Stimulated activated naive CD8-positive, alpha-beta T cell treated with anti-CD3 and anti-CD28 coated beads, Interleukin-15, amount 100 ng/mL, for 72 hours (primary cell): Measurements from ENCODE around the gene CCDC85C.

ENCODE experiments used
- ATAC-seq: fragments of 150-1000 bp; cut with Tn5 transposase; 2 replicates; pipeline ENCODE4 v1.10.0; 2021; ENCODE audit warnings: mild to moderate bottlenecking, moderate library complexity
- DNase-seq, 2 donors: peaks; one replicate each; pipeline ENCODE4 v3.0.0; 2021 to 2022
- H3K27ac Mint-ChIP-seq, 2 donors: one replicate each; pipeline ENCODE4 v1.8.0; 2022; ENCODE audit warnings: mild to moderate bottlenecking in 2 of 2, mixed read lengths in 2 of 2, moderate library complexity in 2 of 2
- H3K27me3 Mint-ChIP-seq: one replicate; pipeline ENCODE4 v1.8.0; 2022; ENCODE audit warnings: mixed read lengths
- H3K4me1 Mint-ChIP-seq: one replicate; pipeline ENCODE4 v1.8.0; 2022; ENCODE audit warnings: mild to moderate bottlenecking, mixed read lengths
- H3K4me3 Mint-ChIP-seq, 2 donors: one replicate each; pipeline ENCODE4 v1.8.0; 2022; ENCODE audit warnings: mild to moderate bottlenecking in 2 of 2, mixed read lengths in 2 of 2, moderate library complexity in 1 of 2
- H3K9me3 Mint-ChIP-seq, 2 donors: one replicate each; pipeline ENCODE4 v1.8.0; 2022; ENCODE audit warnings: mixed read lengths in 2 of 2

CCDC85C gene

GRCh38 chr14:99541677-99542470 lies 62.1 kb downstream of the CCDC85C start:
- no peaks in the 10 kb centered on the region for H3K9me3 Mint-ChIP-seq
- H3K27ac Mint-ChIP-seq = peak overlapping the region; percentile 2 to 89
- no peak for DNase-seq
- H3K4me3 Mint-ChIP-seq = no peak overlapping the region
- no peaks in the 10 kb centered on the region for H3K27me3 Mint-ChIP-seq
- ATAC-seq = no peak
- H3K4me1 Mint-ChIP-seq = peaks cover 24% of the 10 kb centered on the region

DNA sequence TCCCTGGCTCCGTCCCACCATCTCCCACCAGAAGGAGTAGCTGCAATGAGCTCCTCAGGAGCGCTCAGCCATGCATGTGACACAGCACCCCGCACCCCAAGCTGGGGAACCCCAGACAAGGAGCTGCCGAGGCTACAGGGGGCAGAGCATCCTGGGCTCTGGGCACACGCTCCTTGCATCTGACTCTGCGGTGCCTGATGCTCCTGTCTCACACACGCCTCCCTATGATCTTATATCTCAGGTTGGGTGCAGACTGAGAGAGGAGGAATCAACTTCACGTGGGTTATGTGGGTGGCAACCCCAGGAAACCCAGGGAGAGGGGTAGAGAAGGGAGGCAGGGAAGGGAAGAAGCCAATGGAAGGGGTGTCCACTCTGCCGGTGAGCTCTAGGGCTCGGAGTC lies 62.8 kb downstream of the CCDC85C start:
- peak overlapping the region in 1 of 2 donors; percentile 2 for H3K27ac Mint-ChIP-seq
- H3K4me3 Mint-ChIP-seq = no peak overlapping the region
- H3K4me1 Mint-ChIP-seq = peaks cover 24% of the 10 kb centered on the region
- H3K27me3 Mint-ChIP-seq = no peaks in the 10 kb centered on the region
- ATAC-seq (no peak), DNase-seq (no peak)
- H3K9me3 Mint-ChIP-seq = no peaks in the 10 kb centered on the region

DNA sequence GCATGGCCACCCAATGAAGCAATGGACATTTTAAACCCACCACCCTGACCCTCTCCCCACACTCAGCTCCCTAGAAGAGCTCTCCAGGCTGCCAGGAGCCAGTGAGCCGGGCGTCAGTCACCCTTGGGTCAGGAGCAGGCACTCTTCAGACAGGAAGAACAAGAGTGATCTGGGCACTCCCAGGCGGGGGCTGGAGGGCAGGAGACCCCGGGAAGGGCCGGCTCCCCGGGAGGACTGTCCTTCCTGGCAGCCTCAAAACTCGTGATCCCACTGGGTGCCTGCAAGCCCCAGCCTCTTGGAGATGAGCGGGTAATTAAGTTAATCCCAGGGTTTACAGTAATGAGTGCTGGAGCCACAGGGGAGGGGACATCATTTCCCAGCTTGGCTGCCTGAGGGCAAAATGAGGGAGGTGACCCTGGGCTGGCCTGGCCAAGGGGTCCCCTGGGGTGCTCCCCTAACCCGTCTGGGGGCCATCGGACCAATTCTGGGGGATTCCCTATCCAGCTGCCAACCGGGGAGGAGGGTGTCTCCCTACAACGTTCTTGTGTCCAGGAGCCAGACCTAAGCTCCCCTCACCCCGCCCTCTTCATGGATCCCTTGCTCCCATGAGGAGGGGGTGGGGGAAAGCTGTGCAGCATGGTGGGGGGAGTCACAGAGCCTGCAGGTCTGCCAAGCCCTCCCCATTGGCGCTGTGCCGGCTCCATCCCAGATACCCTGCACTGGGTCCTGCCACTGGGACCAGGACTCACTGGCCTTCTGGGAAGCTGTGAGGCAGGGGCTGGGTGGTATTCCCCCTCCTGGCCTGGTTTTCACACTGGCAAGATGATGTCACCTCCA lies 63.6 kb downstream of the CCDC85C start:
- Mint-ChIP-seq H3K27me3 (no peaks in the 10 kb centered on the region), H3K4me3 (no peak overlapping the region), H3K4me1 (peaks cover 24% of the 10 kb centered on the region), H3K9me3 (no peaks in the 10 kb centered on the region), H3K27ac (no peak overlapping the region)
- DNase-seq (no peak), ATAC-seq (no peak)

GRCh38 chr14:99539491-99539890 lies 64.5 kb downstream of the CCDC85C start:
- Mint-ChIP-seq H3K9me3 (no peaks in the 10 kb centered on the region), H3K4me3 (no peak overlapping the region), H3K4me1 (peaks cover 15% of the 10 kb centered on the region), H3K27me3 (no peaks in the 10 kb centered on the region), H3K27ac (peak overlapping the region in 1 of 2 donors; percentile 19)
- ATAC-seq = no peak
- no peak for DNase-seq

GRCh38 chr14:99538733-99539132 lies 65.3 kb downstream of the CCDC85C start:
- ATAC-seq (no peak), DNase-seq (no peak)
- Mint-ChIP-seq H3K9me3 (no peaks in the 10 kb centered on the region), H3K4me3 (no peak overlapping the region), H3K27ac (peak overlapping the region in 1 of 2 donors; percentile 55), H3K27me3 (no peaks in the 10 kb centered on the region), H3K4me1 (peaks cover 15% of the 10 kb centered on the region)

DNA sequence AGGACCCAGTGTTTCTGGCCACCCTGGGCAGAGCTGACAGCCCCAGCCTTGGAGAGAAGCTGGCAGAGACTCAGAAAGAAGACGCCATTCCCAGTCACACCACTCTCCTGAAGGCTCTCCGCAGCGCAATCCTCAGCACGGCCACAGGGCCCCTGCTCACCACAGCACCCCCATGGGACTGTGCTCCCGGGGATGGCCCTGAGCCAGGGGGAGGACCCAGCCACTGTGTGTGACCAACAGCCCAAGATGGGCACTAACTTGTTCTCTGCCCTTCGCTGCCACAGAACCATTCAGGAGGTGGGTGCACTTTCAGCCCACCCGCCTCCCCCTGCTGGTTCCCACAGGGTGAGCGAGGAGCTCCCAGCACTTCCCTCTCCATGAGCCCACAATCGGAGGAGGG lies 65.7 kb downstream of the CCDC85C start:
- Mint-ChIP-seq H3K4me1 (peaks cover 15% of the 10 kb centered on the region), H3K27me3 (no peaks in the 10 kb centered on the region), H3K9me3 (no peaks in the 10 kb centered on the region), H3K27ac (peak overlapping the region; percentile 25 to 54), H3K4me3 (no peak overlapping the region)
- ATAC-seq (no peak), DNase-seq (no peak)

- H3K4me3 Mint-ChIP-seq = no peak overlapping the region
- peaks cover 15% of the 10 kb centered on the region for H3K4me1 Mint-ChIP-seq
- H3K27me3 Mint-ChIP-seq = no peaks in the 10 kb centered on the region
- DNase-seq (no peak), ATAC-seq (no peak)
- H3K27ac Mint-ChIP-seq = peak overlapping the region in 1 of 2 donors; percentile 89
- no peaks in the 10 kb centered on the region for H3K9me3 Mint-ChIP-seq
These were observed 66.6 kb downstream of the CCDC85C start for GRCh38 chr14:99537399-99537798.

DNA sequence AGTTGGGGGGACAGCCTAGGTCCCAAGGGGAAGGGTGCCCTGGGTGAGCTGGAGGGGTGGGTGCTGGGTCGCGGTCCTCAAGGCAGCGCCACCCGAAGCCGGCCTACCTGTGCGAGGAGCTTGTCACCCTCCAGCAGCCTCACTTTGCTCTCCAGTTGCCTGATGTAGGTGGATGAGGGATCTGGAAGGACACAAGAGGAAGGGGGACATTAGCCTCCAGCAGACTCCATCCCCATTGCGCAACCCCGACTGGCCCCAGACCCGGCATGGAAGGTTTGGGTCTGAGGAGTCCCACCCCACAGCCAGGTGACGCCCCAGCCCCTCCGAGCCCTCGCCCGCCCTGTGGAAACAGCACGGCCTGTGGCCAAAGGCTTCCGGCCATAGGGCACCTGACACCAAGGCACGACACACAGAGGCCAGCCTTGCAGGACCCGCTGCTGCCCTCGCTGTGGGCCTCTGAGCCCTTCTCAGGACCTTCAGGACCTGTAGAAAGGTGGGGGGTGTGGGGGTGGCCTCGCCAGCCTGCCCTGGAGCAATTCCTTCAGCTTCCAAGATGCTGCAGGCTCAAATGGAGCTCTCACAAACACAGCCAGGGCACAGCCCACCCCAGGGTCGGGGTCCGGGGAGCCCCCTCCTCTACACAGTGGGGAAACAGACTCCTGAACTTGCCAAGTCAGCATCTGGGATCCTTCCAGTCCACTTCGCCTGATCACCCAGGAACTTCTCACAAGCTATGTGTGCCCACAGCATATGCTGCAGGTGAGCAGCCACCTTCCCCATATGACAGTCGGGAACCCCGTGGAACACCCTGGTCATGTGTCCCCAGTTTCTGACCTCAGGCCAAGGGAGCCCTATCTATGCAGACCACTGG lies 67.9 kb downstream of the CCDC85C start:
- no peak overlapping the region for H3K4me3 Mint-ChIP-seq
- no peak for DNase-seq
- peaks cover 3% of the 10 kb centered on the region for H3K4me1 Mint-ChIP-seq
- no peaks in the 10 kb centered on the region for H3K27me3 Mint-ChIP-seq
- ATAC-seq = no peak
- H3K9me3 Mint-ChIP-seq = no peaks in the 10 kb centered on the region
- peak overlapping the region in 1 of 2 donors; percentile 34 for H3K27ac Mint-ChIP-seq

DNA sequence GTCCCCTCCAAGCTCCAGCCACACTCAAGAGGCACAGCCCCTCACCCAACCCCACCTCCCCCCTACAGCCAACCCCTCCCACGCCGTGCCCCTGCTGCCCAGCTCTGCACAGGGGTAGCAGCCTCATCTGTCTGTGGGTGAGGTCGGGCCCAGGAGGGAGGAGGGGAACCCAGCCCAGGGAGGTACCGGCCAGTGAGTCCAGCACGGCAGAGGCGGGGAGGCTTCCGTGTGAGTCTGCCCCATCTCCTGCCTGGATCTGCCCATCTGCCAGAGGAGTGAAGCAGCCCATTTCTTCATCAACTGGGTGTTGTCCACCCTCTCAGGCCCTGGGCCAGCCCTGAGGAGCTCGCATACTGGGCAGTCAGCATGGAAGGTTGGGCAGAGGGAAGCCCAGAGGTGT lies 68.6 kb downstream of the CCDC85C start:
- DNase-seq (no peak), ATAC-seq (no peak)
- H3K4me1 Mint-ChIP-seq = no peaks in the 10 kb centered on the region
- H3K4me3 Mint-ChIP-seq = no peak overlapping the region
- H3K27ac Mint-ChIP-seq = peak overlapping the region in 1 of 2 donors; percentile 34
- H3K9me3 Mint-ChIP-seq = no peaks in the 10 kb centered on the region
- H3K27me3 Mint-ChIP-seq = no peaks in the 10 kb centered on the region

GRCh38 chr14:99534863-99535262 lies 69.1 kb downstream of the CCDC85C start:
- Mint-ChIP-seq H3K4me3 (no peak overlapping the region), H3K27me3 (no peaks in the 10 kb centered on the region), H3K27ac (peak overlapping the region in 1 of 2 donors; percentile 74), H3K4me1 (no peaks in the 10 kb centered on the region), H3K9me3 (no peaks in the 10 kb centered on the region)
- ATAC-seq (no peak), DNase-seq (no peak)

GRCh38 chr14:99534333-99534732 lies 69.7 kb downstream of the CCDC85C start:
- Mint-ChIP-seq H3K4me3 (no peak overlapping the region), H3K9me3 (no peaks in the 10 kb centered on the region), H3K27ac (peak overlapping the region in 1 of 2 donors; percentile 74), H3K27me3 (no peaks in the 10 kb centered on the region), H3K4me1 (no peaks in the 10 kb centered on the region)
- DNase-seq = no peak
- ATAC-seq = no peak

- no peaks in the 10 kb centered on the region for H3K27me3 Mint-ChIP-seq
- ATAC-seq (no peak), DNase-seq (no peak)
- no peak overlapping the region for H3K27ac Mint-ChIP-seq
- no peaks in the 10 kb centered on the region for H3K4me1 Mint-ChIP-seq
- H3K9me3 Mint-ChIP-seq = no peaks in the 10 kb centered on the region
- no peak overlapping the region for H3K4me3 Mint-ChIP-seq
These were observed 71.7 kb downstream of the CCDC85C start for GRCh38 chr14:99532310-99532709.

DNA sequence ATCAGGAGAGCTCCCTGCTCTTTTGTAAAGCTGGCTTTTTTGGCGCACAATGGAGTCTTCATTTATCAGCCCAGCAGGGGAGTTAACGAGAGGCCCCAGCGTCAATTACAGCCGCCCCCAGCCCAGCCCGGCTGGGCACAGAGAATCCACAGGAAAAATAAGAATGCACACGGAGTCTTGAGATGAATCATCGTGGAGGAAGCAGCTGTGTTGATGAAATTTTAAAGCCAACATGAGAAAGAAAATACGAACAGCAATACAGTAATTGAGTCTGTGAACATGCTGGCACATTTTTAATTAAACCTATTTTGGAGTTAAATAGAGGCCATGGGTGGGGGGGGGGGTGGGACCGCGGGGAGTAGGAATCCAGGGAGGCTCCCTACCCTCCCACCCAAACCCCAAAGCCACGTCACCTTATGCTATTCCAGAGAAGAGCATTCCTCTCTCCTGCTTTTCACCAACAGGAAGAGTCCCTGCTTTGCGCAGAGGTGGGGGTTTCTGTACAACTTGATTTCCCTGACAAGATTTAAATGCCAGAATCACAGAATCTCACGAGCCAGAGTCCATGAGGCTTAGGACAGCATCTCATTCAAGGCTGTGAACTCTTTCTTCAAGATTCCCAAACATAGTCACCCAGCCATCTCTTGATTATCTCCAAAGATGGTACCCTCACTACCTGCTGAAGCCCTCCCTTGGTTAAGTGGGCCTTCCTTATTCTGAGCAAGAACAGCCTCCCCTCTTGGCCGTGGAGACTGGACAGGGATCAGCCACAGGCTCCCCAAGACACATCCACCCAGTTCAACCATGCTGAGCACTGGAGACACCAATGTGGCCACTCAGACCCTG lies 72.5 kb downstream of the CCDC85C start:
- H3K27me3 Mint-ChIP-seq = no peaks in the 10 kb centered on the region
- no peak for DNase-seq
- no peak for ATAC-seq
- no peaks in the 10 kb centered on the region for H3K9me3 Mint-ChIP-seq
- no peaks in the 10 kb centered on the region for H3K4me1 Mint-ChIP-seq
- no peak overlapping the region for H3K27ac Mint-ChIP-seq
- H3K4me3 Mint-ChIP-seq = no peak overlapping the region

DNA sequence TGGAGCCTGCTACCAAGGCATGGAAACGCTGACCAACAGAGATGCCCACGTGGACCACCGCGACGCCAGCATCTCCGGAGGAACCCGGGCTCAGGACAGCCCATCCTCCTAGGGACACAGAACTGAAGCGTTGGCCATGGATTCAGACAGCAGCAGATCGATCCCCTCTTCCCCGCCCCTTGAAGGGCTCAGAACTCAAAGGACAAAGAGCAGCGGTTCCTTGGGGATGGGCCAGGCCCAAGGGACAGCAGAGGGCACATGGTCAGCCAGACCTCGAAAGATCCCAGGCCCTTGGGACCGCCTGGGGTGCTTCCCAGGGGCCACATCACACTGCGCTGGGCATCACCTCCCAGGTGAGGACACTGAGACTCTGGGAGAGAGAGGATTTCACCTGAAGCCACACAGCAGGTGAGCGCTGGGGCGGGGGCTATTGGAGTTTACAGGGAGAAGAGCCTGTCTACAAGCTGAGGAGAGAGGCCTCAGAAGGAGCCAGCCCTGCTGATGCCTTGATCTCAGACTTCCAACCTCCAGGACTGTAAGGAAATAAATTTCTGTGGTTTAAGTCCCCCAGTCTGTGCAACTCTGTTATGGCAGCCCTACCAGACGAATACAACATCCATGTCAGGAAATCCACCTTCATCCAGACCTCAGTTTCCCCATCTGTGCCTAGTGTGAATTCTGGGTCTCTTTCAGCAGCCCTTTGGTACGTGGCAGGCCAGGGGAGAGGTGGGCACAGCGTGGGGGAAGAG lies 73.4 kb downstream of the CCDC85C start:
- H3K4me3 Mint-ChIP-seq = no peak overlapping the region
- no peaks in the 10 kb centered on the region for H3K27me3 Mint-ChIP-seq
- H3K4me1 Mint-ChIP-seq = peaks cover 7% of the 10 kb centered on the region
- H3K9me3 Mint-ChIP-seq = no peaks in the 10 kb centered on the region
- no peak for DNase-seq
- H3K27ac Mint-ChIP-seq = peak overlapping the region in 1 of 2 donors; percentile 68
- ATAC-seq = no peak
